Raji (cell line): ENCODE data around the gene RASD1.

Experiments used
- POLR2A ChIP-seq: IDR thresholded peaks from 2 replicates; pipeline ENCODE4 v1.6.1; 2011; ENCODE audit warnings: low read depth, low read length, control low read depth; ENCODE audit not compliant: insufficient read depth

RASD1 gene

DNA sequence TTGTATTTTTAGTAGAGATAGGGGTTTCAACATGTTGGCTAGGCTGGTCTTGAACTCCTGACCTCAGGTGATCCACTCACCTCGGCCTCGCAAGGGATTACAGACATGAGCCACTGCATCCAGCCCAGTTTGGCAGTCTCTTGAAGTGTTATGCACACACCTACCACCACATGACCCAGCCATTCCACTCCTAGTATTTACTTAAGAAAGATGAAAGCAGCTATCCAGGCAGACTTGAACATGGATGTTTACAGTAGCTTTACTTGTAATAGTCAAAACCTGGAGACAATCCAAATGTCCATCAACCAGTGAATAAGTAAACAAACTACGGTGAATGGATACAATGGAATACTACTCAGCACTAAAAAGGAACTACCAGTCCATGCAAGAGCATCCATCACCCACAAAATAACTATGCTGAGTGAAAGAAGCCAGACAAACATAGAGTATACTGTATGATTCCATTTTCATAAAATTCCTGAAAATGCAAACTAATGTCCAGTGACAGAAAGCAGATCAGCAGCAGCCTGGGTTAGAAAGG, 37.8 kb upstream of the RASD1 start:
- TF ChIP-seq POLR2A: no peak

DNA sequence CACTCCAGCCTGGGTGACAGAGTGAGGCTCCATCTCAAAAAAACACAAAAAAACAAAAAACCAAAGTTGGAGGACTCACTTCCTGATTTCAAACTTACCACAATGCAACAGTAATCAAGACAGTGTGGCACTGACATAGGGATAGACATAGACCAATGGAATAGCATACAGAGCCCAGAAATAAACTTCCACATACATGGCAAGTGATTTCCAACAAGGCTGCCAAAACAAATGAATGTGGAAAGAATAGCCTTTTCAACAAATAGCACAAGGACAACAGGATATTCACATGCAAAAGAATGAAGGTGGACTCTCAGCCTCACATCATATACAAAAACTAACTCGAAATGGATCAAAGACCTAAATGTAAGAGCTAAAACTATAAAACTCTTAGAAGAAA, 36.8 kb upstream of the RASD1 start:
- no peak for TF ChIP-seq POLR2A

DNA sequence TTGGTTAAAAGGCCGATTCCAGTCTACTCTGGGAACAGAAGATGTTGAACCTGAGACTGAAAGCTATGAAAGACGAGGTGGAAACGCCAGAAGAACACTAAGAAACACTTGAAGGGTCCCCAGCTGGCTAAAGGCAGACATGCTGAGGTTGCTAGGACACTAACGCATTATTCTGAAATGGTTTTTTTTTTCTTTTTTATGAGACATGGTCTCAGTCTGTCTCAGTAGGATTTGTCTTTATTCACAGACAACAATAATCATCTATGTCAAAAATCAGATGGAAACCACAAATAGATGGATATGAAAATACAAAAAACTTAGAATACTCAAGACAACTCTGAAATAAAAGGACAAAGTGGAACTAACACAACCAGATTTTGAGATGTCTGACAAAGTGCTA, 35.0 kb upstream of the RASD1 start:
- TF ChIP-seq POLR2A: no peak

DNA sequence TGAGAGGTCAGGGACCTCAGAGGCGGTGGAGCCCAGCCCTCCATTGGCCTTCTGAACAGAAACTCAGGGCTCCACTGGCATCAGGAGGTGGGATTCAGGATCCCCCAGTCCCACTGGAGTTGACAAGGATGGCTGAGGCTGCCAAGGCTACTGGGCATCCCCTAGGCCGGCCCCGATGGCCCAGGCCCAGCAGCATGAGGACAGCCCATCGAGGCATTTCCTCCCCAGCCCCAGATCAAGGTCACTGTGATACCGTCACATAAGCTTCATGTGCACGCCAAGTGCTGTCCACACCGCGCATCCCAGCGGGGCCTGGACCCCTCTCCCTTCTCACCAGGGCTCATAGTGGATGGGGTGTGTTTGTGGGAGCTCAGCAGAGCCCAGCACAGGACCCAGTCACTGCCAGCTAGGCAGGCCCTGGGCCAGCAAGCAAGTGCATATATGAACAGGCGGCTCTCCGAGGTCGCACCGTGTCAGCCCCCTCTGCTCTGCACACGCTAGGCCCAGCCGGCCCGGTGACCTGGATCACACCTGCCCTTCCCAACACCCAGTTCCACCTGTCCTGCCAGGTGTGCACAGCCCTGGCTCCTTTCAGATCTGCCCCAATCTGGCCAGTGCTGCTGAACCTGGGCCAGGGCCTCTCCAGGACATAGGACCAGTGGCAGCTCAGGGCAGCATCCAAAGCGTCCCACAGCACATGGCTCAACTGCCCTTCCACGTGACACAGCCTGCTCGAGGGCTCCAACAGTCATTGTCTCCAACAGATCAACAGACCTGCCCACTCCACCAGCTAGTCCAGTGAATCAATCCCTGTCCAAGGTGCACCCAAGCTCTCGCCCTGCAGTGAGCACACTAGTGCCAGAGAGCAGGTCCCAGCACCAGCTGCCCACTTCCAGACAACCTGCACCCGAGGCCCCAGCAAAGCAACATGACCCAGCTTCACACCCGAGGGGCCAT, 32.8 kb upstream of the RASD1 start:
- TF ChIP-seq POLR2A: no peak

DNA sequence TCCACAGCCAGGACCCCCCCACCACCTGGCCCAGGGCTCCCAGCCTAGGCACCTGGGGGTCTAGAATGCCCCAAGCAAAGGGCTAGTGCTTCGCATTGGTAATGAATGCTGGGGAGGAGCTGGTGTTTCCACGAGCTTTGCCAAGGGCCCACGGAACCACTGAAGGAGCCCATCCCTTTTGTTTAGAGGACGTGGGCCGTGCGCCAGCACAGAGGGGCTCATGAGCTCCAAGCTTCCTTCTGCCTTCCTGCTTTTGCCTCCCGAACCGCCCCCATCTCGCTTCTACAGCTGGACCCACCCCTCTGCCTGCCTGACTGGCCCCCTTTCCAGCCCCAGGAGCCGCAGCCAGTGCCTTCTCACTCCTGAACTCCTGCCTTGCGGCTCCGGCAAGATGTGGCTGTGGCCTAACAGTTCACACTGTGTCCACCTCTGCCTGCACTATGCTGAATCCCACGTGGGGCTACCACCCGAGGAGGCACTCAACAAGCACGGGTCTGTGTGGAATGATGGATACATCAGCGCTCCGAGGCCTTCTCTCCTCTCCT, 31.8 kb upstream of the RASD1 start:
- TF ChIP-seq POLR2A: no peak

DNA sequence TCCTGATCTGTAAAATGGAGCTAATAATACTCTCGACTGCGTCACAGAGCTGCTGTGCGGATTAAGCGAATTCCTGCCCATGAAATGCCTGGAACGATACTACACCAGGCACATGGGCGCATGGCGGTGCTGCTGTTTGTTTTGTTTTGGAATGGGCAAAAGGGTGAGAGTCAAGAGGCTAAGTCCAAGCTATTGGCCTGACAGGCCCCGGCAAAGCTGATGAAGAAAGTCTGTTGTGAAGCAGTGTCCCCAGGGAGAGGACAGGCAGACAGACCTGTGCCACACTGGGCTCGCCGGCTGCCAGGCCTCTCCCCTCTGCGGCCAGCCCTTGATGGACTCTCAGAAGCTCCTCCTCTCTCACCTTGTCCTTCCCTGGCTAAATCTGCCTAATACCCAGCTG, 31.3 kb upstream of the RASD1 start:
- no peak for TF ChIP-seq POLR2A

DNA sequence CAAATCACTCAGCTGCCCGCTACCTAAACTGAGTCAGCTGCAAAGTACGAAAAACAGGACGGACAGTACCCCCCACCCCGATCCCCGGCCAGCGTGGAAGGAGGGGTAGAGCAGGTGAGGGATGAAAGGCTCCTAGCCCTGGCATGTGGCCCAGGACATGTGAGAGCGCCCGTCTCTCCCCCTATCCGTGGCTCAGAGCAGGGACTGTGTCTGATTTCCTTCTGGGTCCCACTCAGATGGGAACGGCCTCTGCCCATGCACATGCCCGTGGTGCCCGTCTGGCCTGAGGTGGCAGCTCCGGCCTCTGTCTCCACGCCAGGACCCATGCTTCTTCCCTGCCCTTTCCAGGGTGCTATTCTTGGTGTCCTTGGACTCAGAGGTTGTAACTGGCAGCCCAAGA, 30.2 kb upstream of the RASD1 start:
- TF ChIP-seq POLR2A: no peak

DNA sequence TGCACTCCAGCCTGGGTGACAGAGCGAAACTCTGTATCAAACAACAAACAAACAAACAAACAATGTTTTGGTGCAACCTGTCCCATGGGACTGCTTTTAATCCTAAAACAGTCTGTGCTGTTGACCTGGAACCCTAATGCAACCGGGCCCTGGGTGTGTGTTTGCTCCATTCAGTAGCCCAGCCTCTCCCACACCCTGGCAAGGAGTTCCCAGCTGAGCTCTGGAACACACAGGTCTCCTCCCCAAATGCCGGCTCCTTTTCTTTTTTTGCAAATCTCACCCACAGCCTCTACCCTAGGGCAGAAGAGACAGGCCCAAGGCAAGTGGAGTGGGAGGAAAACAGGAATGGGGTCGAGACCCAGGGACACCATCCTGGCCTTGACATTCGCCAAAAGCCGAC, 29.8 kb upstream of the RASD1 start:
- no peak for TF ChIP-seq POLR2A

DNA sequence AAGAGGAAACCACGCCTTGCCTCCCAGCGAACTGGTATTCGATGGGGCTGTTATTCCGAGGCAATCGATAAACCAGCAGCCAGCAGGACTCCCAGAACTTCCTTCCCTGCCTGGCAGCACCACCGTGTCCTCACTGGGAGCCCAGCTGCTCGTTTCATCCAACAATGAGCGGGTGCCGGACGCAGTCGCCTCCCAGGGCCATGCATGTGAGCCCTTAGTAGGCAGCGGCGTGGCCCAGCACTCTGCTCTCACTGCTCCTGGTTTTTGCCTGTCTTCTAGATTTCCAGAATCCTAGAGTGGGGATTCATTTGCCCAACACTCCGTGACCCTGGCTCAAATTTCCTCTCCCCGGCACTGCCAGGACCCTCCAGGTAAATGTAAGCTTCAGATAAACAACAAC, 29.1 kb upstream of the RASD1 start:
- TF ChIP-seq POLR2A: no peak

DNA sequence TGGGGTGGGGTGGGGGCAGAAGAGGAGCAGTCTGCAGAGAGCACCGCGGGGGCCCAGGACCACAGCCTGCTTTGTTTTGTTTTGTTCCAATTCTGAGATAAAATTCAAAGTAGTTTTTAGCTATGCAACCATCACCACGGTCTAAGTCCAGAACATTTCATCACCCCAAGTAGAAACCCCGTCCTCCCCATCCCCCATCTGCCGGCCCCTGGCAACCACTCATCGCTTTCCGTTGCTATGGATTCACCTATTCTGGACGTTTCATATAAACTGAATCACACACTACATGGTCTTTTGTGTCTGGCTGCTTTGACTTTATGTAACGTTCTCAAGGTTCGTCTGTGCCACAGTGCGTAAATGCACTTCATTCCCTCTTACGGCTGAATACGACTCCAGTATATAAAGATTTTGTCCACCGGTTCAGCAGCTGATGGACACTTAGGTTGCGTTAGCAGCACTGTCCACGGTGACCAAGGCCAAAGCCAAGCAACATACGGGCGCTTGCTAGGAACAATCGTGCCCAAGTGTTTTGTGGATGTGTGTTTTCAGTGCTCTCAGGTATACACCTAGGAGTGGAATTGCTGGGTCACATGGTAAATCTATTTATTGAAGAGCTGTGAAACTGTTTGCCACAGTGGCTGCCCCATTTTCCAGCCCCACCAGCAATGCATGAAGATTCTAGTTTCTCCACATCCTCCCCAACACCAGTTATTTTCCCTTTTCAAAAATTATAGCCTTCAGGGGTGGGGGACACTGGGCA, 27.7 kb upstream of the RASD1 start:
- no peak for TF ChIP-seq POLR2A

DNA sequence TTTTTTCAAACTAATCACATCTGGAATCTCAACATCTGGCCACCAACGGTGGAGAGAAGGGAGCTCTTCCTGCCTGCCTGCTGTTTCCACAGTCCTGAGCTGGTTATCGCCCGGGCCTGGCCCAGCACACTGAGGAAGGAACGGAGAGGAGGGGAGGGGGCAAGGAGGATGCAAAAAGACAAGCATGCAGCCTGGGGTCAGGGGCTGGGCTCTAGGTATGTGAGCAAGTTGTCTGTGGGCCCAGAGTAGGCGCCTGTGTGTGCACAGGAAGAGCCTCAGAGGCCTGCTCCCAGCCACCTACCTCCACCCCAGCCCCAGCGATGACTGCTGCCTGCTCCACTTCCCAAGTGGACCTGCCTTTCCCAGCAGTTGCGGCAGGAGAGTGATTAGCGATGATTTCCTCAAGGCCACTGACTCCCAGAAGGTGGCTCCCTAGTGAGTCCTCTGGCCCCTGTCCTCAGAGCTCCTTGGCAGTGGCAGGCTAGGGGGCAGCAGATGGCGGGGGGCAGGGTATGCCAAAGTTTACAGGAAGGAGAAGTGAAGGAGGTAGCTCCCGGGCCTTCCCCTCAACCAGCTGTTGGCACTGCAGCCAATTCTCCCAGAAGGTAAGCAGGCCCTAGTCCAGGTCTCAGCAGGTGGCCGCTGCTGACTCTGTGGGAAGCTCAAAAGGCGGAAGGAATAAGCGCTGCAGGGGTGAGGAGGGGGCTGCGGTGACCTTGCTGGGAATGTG, 27.0 kb upstream of the RASD1 start:
- TF ChIP-seq POLR2A: no peak

DNA sequence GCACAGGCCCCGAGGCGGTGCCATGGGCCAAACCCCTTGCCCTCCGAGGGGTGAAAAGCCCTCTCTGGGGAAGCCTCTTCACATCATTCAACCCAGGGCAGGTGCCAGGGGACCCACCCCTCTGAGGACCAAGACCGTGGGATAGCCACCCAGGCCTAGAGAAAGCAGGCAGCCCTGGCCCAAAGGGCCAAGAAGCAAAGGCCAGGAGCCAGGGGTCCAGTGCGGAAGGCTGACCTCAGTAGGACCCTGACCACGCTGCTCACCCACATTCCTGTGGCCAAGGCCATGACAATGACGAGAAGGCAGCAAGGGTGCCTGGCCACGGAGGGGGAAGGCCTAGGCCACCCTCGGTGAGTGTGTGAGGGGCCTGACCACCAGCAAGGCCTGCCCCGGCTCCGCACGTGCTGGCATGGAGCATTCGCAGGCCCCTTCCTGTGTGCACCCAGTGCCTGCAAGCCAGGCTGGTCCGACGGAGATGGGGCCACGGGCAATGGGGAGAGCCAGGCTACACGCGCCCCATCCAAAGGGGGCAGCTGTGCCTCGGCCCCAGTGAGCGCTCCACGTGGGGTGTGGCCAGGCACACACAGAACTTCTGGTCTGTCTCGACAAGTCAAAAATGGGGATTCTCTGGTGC, 24.5 kb upstream of the RASD1 start:
- TF ChIP-seq POLR2A: no peak

DNA sequence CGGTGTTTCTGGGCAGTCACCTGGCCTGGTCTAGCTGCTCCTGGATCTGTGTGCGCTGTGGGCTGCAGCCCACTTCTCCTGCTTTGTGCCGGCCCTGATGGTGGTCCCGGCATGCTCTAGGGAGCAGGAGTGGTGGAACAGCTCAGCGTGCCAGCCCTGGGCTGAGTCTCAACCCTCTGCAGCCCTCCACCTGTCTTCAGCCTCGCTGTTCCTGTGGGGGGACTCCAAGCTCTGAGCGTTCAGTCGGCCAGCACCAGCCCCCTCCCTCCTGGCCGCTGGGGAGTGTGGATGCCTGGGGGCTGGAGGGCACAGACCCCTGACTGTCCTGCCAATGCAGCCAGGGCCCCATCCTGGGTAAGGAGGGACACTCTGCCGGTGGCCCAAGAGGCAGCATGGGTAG, 23.7 kb upstream of the RASD1 start:
- no peak for TF ChIP-seq POLR2A

DNA sequence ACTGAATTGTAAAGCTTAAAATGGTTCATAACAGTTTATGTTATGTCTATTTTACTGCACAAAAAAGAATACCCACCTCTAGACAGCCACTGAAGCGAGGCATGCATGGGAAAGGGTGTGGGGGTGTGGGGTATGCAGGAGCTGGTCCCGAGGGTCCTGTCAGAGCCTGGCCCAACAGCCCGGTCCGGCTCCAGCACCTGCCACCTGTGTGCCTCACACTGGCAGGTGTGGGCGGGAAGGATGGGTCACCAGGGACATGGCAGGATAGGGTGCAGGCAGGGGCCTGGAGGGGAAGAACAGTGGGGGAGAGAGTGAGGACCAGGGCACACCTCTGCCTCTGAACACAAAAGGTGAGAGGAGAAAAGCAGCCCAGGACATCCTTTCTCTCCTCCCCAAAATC, 22.8 kb upstream of the RASD1 start:
- no peak for TF ChIP-seq POLR2A
